HG02870 (cell line): ENCODE measurements around the gene IRX2.

ENCODE experiments used
- ATAC-seq: cut with Tn5 transposase; IDR thresholded peaks from one replicate; pipeline ENCODE4 v1.9.1; 2021; ENCODE audit warnings: mild to moderate bottlenecking, moderate library complexity; ENCODE audit not compliant: unreplicated experiment

Gene IRX2

DNA sequence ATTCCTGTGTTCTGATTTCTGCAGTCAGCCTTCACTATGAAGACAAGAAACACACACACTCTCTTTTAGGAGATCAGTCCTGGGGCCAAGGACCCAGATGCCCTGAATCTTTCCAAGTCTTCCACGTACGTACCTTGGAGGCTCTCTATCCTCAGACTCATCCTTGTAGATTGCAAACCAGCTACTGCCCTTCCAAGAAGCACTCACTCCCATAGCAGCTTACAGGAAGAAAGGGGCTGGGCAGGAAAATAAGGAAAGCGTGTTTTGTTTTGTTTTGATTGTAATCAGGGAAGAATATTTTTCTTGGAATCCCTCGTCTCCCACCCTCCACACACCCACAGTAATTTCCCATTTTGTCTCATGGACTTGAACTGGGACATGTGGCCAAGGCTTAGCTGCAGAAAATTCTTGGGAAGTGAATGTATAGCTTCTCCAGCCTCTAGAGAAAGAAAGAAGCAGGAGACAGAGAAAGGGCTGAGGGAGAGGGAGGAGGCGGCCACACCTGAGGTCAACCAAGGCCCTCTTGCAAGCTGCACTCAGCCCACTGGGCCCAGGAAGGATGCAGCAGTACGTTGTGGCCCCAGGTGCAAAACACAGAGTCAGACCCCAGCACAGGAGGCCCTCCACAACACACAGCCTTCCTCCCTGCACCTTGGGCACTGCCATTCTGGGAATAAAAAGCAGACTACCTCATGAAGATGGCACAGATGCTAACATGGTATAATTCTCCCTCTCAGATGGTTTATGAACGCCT is 29.9 kb downstream of the IRX2 start:
- ATAC-seq, result no peak

DNA sequence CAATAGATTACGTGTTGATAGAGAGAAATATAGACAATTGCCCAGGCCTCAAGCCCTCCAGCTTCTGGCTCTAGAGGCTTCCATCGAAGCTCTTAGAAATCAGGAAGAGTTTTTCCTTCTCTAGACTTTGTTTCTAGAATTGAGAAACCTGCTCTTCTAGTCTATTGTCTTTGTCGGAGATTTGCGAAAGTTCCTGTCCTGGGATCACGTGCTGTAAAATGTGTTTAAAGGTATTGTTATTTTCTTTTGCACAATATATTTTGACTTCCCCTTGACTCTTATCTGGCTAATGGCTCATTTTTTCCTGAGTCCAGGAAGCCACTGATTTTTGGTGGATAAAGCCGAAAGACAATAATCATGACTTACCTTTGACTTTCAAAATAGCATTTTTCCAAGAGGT is 32.1 kb downstream of the IRX2 start:
- ATAC-seq, result no peak

DNA sequence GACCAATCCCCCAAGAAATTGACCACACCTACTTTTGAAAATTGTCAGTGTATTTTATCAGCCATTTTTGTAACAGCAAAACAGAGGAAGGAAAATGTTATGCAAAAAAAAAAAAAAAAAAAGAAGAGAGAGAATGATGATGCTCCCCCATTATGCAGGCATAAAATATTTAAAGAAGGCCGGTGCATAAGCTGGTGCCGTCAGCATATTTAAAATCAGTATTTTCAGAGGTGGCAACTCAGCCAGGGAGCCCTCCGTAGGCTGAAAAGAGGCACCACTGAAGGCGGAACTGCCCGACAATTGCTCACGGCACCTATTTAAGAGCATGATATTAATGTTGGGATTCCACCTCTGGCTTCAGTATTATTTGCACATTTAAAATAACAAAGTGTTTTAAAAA is 33.4 kb downstream of the IRX2 start:
- no peak for ATAC-seq

GRCh38 chr5:2715856-2716255 is 35.6 kb downstream of the IRX2 start:
- ATAC-seq, result no peak

DNA sequence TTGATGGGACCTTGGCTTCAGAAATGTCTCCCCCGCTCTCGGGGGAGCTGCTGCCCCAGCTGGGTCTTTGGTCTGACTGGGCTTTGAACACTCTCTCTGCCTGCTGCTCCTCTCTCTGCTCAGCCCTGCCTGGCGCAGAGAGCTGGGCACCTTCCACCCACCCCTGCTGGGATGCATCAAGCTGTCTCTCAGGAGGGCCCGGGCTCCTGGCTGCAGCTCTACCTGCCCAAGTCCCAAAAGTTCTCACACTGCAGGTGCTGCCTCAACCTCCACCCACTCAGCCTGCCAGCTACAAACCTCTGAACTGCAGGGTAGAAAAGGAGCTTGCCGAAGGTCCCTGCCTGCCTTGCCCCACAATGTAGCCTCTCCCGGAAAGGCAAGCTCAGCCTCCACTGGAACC is 36.7 kb downstream of the IRX2 start:
- ATAC-seq, result no peak

GRCh38 chr5:2714026-2714425 is 37.5 kb downstream of the IRX2 start:
- ATAC-seq, result no peak

DNA sequence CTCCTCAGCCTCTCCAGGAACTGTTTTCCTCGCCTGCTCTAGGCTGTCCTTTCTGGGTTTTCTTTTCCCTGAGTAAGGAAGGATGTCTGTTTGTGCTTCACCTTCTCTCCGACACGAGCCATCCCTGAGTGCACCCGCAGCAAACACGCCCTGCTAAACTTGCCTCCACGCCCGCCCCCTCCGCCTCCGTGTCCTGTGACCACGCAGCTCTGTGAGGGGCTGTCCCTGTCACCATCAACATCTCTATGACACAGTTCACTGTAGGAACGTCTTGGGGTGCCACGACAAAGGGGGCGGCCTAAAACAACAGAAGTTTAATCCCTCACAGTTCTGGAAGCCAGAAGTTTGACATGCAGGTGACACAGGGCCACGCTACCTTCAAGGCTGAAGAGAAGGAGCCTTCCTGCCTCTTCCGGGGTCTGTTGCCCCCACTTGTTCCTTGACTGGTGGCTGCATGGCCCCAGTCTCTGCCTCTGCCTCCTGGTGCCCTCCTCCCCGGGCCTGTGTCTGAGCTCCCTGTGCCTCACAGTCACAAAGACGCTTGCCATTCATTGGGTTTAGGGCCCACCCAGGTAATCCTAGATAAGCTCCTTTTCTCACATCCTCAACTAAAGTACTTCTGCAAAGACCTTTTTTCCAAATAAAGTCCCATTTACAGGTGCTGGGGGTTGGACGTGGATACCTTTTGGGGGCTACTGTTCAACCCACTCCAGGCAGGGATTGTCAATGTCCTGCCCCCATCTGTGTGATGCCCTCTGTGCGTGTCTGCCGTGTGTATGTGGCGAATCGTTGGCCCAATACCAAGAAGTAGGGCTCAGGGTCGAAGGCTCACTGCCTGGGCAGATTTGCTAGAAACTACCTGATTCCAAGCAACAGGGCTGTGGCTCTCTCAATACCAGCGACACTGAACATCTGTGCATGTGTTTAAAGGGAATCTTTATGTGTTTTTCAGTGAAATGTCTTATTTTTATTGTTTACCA is 39.7 kb downstream of the IRX2 start:
- no peak for ATAC-seq

DNA sequence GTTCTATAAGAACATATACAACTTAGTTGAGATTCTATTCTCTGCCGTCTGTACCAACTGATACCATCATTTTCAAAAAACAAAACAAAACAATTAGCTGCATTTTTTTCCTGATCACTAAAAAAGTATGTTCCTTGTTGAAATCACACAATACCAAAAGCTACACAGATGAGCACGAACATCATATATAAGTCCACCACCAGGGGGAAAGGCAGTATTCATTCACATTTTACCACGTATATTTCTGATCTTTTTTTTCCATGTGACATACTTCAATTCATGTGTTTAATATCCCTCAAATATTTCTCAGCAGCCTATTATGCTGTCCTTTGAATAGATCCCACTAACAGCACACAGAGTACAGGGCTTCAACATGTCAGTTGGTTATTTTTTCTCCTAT is 40.6 kb downstream of the IRX2 start:
- no peak for ATAC-seq

DNA sequence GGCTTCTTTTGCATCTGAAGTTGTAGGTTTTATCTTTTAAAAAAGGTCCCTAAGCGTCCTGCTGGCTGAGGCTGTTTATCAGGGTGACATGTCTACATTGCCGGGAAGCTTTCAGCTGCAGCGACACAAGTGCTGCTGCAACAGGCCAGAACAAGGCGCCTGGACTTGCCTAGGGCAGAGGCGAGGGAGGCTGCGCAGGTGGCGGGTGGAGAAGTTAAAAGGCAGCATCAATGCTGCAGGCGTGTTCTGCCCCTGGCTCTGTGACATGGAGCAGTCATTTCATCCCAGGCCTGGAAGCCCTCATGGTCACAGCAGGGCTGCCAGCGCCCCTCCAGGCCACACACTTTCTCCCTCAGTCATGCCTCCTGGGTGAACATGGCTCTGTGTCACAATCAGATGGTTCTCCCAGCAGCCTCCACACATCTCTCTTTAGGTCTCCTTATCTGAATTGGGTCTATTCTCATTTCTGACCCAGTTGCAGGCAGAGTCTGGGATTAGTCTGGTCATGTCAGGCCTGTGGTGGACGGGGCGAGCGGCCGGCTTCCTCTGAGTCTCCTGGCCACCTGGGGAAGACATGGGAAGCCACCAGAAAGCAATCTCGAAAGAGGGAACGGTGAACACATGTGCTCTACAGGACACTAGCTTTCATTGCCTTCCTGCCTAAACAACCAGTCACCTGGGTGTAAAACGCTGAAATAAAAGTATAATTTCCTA is 41.3 kb downstream of the IRX2 start:
- no peak for ATAC-seq

DNA sequence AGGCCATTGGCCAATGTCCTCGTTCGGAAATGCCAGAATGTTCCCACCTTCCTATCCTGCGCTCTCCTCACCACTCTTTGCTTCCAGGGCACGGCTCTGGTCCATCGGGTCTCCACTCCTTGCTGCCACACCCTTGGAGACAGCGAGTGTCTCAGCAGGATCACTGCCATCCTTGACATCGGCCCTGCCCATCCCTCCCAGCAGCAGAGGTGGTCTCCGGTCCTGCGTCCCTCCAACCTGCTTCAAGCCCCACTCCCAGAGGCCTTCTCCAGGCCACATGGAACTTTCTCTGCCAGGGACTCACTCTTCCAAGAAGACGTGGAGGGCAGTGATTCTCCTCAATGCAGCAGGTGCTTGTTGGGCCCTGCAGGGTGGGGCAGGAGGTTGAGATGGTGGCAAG is 42.7 kb downstream of the IRX2 start:
- no peak for ATAC-seq

GRCh38 chr5:2708132-2708531 is 43.3 kb downstream of the IRX2 start:
- no peak for ATAC-seq

GRCh38 chr5:2705861-2706260 is 45.6 kb downstream of the IRX2 start:
- ATAC-seq, result no peak

GRCh38 chr5:2704806-2705645 is 46.5 kb downstream of the IRX2 start:
- no peak for ATAC-seq

- ATAC-seq, result no peak
These were observed 47.4 kb downstream of the IRX2 start for GRCh38 chr5:2704111-2704510.

DNA sequence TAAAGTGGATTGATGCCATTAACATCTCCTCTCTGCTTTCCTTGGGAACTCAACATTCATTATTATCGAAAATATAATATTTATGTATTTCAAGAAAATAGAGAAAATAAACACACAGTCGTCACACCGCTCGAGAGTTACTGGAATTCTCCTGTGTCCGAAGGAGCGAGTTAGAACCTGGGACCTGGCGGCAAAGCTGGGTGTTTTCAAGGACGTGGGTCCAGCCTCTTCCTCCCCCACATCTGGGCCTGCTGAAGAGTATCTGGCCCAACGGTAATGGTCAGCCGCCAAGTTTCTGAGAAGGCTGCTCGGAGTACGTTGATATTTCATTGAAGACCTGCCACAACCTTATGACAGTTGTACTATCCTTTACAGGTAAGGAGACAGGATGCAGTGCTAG is 47.9 kb downstream of the IRX2 start:
- ATAC-seq, result no peak

- no peak for ATAC-seq
These were observed 48.4 kb downstream of the IRX2 start for GRCh38 chr5:2703041-2703440.

DNA sequence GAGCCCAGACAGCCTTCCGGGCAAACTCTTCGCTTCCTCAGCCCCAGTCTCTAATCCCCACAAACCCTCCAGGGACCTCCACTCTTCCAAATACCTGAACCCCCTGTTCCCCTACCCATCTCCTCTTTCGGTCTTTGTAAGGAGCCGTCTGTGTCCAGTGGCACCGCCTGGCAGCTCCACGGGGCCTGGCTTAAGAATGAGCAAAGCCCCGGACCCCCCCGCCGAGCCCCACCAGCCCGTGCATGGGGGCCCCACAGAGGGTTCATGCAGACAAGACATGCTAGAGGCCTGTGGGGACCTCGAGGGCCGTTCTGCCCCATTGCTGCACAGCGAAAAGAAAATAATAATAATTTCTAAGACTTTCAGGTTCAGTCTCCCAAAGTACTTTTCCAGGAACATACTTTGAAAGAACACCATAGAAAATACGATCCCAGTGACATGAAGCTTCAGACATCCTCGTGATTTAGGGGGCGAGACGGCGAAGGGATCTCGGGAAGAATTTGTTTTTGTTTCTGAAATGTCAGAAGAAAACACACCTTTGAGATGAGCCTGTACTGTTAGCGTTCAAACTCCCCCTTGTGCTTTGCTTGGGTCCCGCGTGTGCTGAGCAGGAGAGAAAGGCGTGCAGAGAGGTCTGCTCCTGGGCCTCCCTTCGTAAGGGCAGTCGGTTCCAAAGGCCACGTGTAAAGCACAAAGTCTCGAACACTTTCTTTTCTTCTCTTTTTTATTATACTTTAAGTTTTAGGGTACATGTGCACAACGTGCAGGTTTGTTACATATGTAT is 49.2 kb downstream of the IRX2 start:
- no peak for ATAC-seq

GRCh38 chr5:2701592-2701991 is 49.9 kb downstream of the IRX2 start:
- no peak for ATAC-seq

GRCh38 chr5:2700876-2701275 is 50.6 kb downstream of the IRX2 start:
- no peak for ATAC-seq

DNA sequence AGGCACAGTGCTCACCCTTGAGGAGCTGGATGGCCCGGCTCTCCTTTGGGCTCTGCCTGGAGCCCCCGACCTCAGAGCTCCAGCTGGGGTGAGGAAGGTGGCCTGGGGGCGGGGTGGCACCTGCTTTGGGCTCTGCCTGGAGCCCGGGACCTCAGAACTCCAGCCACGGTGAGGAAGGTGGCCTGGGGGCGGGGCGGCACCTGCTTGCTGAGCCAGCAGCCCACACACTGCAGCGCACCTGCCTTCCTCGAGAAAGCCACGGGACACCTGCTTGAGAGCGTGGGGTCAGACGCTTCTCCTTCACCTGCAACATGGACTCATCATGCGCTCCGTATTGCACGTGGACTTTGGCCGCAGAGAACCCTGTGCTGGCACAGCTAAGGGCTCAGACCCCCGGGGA is 51.8 kb downstream of the IRX2 start:
- ATAC-seq, result no peak
